ENCODE measurements around the gene FERMT3.

The FERMT3 gene

DNA sequence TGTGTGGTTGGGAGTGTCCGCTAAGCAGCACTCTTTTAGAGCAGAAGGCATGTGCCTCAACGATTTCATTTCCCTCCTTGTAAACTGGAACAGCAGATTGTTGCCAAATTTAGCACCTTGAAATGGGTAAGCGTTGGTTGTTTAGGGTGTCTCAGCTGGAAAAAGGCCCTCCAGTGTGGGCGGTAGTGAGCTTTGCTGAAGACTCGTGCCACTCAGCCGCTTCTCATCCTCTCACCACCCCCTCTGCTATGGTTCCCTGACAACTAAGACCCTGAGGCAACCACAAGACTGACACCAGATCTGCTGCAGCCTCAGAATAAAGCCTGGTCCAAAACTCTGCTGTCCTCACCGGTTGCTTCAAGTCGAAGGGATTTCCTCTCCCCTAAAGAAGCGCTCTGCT lies 9.9 kb upstream of the FERMT3 start:
- Histone ChIP-seq H4K8ac (ENCODE audit: low read depth, low read length) (no peak overlapping the region), H3K9me3 (ENCODE audit: insufficient read depth, low read depth, low read length) (no peaks in the 10 kb centered on the region), H3K4me1 (ENCODE audit: control insufficient read depth in 1 of 2, insufficient read depth in 2 of 2, low read length in 2 of 2) (no peaks in the 10 kb centered on the region), H3K14ac (ENCODE audit: low read length) (no peak overlapping the region), H3K4me2 (ENCODE audit: low read length) (no peak overlapping the region), H3K79me2 (ENCODE audit: control insufficient read depth, insufficient read depth, low read length, poor library complexity) (no peaks in the 10 kb centered on the region), H2BK5ac (ENCODE audit: low read depth, low read length, poor library complexity) (no peak overlapping the region), H4K91ac (ENCODE audit: low read depth, low read length) (no peak overlapping the region), H3K36me3 (ENCODE audit: control insufficient read depth in 1 of 2, insufficient read depth in 2 of 2, low read length in 2 of 2) (peaks cover 66 to 81% of the 10 kb centered on the region in 2 experiments), H3K4me3 (ENCODE audit: low read depth, low read length) (no peak overlapping the region), H3K79me1 (ENCODE audit: low read length) (no peaks in the 10 kb centered on the region), H3K4ac (ENCODE audit: low read depth, low read length) (no peak overlapping the region), H3K23ac (ENCODE audit: low read length) (no peak overlapping the region), H2BK120ac (ENCODE audit: insufficient read depth, low read length, poor library complexity) (no peak overlapping the region), H2AFZ (ENCODE audit: insufficient read depth, low read length, poor library complexity) (no peak overlapping the region), H3K27ac (ENCODE audit: low read depth, low read length) (no peak overlapping the region), H3K27me3 (ENCODE audit: insufficient read depth, low read length) (no peaks in the 10 kb centered on the region), H4K12ac (ENCODE audit: low read depth, low read length) (no peak overlapping the region), H3K18ac (ENCODE audit: low read length) (no peak overlapping the region), H3K9ac (ENCODE audit: low read length) (no peak overlapping the region), H2AK5ac (ENCODE audit: low read length) (no peak overlapping the region), H2BK12ac (ENCODE audit: low read length) (no peak overlapping the region)
- WGBS (ENCODE audit: extremely low coverage, insufficient coverage, insufficient read length) = no CpG with 5 or more reads among the region's 9 CpGs
- DNase-seq = no peak

DNA sequence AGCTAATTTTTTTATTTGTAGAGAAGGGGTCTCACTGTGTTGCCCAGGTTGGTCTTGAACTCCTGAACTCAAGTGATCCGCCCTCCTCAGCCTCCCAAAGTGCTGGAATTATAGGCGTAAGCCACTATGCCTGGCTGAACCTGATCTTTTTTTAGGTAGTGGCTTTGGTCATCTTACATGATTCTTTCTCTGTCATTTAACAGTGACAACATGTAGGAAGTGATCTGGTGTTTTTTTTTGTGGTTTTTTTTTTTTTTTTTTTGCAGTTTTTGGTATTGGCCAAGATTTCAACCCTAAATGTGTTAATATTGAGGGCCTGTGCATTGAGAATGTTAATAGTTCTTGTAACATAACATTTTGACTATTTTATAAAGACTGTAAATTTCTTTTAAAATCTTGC lies 8.0 kb upstream of the FERMT3 start:
- Histone ChIP-seq H3K79me2 (ENCODE audit: control insufficient read depth, insufficient read depth, low read length, poor library complexity) (no peaks in the 10 kb centered on the region), H3K9me3 (ENCODE audit: insufficient read depth, low read depth, low read length) (no peaks in the 10 kb centered on the region), H4K8ac (ENCODE audit: low read depth, low read length) (no peak overlapping the region), H2BK12ac (ENCODE audit: low read length) (no peak overlapping the region), H2BK120ac (ENCODE audit: insufficient read depth, low read length, poor library complexity) (no peak overlapping the region), H3K9ac (ENCODE audit: low read length) (no peak overlapping the region), H3K36me3 (ENCODE audit: control insufficient read depth in 1 of 2, insufficient read depth in 2 of 2, low read length in 2 of 2) (peaks cover 66 to 89% of the 10 kb centered on the region in 2 experiments), H3K4me2 (ENCODE audit: low read length) (no peak overlapping the region), H3K4me1 (ENCODE audit: control insufficient read depth in 1 of 2, insufficient read depth in 2 of 2, low read length in 2 of 2) (no peaks in the 10 kb centered on the region), H3K14ac (ENCODE audit: low read length) (no peak overlapping the region), H2BK5ac (ENCODE audit: low read depth, low read length, poor library complexity) (no peak overlapping the region), H3K79me1 (ENCODE audit: low read length) (no peaks in the 10 kb centered on the region), H3K23ac (ENCODE audit: low read length) (no peak overlapping the region), H2AFZ (ENCODE audit: insufficient read depth, low read length, poor library complexity) (no peak overlapping the region), H4K12ac (ENCODE audit: low read depth, low read length) (no peak overlapping the region), H3K4ac (ENCODE audit: low read depth, low read length) (no peak overlapping the region), H2AK5ac (ENCODE audit: low read length) (no peak overlapping the region), H3K4me3 (ENCODE audit: low read depth, low read length) (no peak overlapping the region), H3K18ac (ENCODE audit: low read length) (no peak overlapping the region), H3K27me3 (ENCODE audit: insufficient read depth, low read length) (no peaks in the 10 kb centered on the region), H3K27ac (ENCODE audit: low read depth, low read length) (no peak overlapping the region), H4K91ac (ENCODE audit: low read depth, low read length) (no peak overlapping the region)
- no CpG with 5 or more reads among the region's 2 CpGs for WGBS (ENCODE audit: extremely low coverage, insufficient coverage, insufficient read length)
- no peak for DNase-seq

DNA sequence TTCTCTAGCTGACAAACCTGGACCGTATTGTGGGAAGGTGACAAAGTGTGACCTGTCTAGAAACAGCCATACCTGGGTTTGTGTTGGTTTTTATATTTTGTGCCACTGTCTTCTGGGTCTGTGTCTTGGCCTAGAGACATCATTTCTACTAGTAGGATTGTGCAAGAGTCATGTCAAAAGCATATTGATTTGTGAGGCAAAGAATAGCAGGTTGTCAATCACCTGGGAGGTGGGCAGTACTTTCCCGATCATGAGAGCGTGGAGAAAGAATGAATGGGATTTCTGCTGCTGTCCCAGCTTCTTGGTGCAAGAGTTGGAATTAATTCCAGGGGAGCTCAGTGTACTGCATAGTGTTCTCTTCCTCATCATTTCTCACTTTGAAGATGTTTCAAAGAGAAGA lies 5.0 kb upstream of the FERMT3 start:
- Histone ChIP-seq H3K4ac (ENCODE audit: low read depth, low read length) (no peak overlapping the region), H3K9me3 (ENCODE audit: insufficient read depth, low read depth, low read length) (no peaks in the 10 kb centered on the region), H2AK5ac (ENCODE audit: low read length) (no peak overlapping the region), H2BK5ac (ENCODE audit: low read depth, low read length, poor library complexity) (no peak overlapping the region), H3K27me3 (ENCODE audit: insufficient read depth, low read length) (no peaks in the 10 kb centered on the region), H3K14ac (ENCODE audit: low read length) (no peak overlapping the region), H3K23ac (ENCODE audit: low read length) (no peak overlapping the region), H3K79me1 (ENCODE audit: low read length) (no peaks in the 10 kb centered on the region), H2BK120ac (ENCODE audit: insufficient read depth, low read length, poor library complexity) (no peak overlapping the region), H3K27ac (ENCODE audit: low read depth, low read length) (no peak overlapping the region), H4K91ac (ENCODE audit: low read depth, low read length) (no peak overlapping the region), H4K12ac (ENCODE audit: low read depth, low read length) (no peak overlapping the region), H3K4me2 (ENCODE audit: low read length) (no peak overlapping the region), H3K9ac (ENCODE audit: low read length) (no peak overlapping the region), H2BK12ac (ENCODE audit: low read length) (no peak overlapping the region), H4K8ac (ENCODE audit: low read depth, low read length) (no peak overlapping the region), H3K18ac (ENCODE audit: low read length) (no peak overlapping the region), H2AFZ (ENCODE audit: insufficient read depth, low read length, poor library complexity) (no peak overlapping the region), H3K4me1 (ENCODE audit: control insufficient read depth in 1 of 2, insufficient read depth in 2 of 2, low read length in 2 of 2) (no peaks in the 10 kb centered on the region), H3K4me3 (ENCODE audit: low read depth, low read length) (no peak overlapping the region), H3K79me2 (ENCODE audit: control insufficient read depth, insufficient read depth, low read length, poor library complexity) (no peaks in the 10 kb centered on the region), H3K36me3 (ENCODE audit: control insufficient read depth in 1 of 2, insufficient read depth in 2 of 2, low read length in 2 of 2) (peaks cover 70 to 89% of the 10 kb centered on the region in 2 experiments)
- DNase-seq = no peak
- no CpG with 5 or more reads among the region's 3 CpGs for WGBS (ENCODE audit: extremely low coverage, insufficient coverage, insufficient read length)

DNA sequence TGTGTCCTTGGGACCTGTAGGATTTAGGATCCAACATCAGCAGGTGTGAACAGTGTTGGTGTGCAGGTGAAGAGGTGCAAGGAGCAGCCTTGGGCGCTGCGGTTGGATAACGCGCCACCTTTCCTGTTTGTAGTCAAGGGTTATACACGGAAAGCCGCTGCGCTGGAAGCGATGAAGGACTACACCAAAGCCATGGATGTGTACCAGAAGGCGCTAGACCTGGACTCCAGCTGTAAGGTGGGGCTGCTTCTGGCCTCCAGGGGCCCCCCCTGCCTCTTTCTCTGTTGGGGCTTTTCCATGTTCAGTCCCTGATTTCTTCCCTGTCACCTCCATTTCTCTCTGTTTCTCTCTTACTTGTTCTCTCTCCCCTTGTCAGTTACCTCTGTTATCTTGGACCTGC lies 3.5 kb upstream of the FERMT3 start:
- no CpG with 5 or more reads among the region's 9 CpGs for WGBS (ENCODE audit: extremely low coverage, insufficient coverage, insufficient read length)
- Histone ChIP-seq H4K8ac (ENCODE audit: low read depth, low read length) (no peak overlapping the region), H2BK5ac (ENCODE audit: low read depth, low read length, poor library complexity) (no peak overlapping the region), H3K79me1 (ENCODE audit: low read length) (no peaks in the 10 kb centered on the region), H2AK5ac (ENCODE audit: low read length) (no peak overlapping the region), H3K79me2 (ENCODE audit: control insufficient read depth, insufficient read depth, low read length, poor library complexity) (no peaks in the 10 kb centered on the region), H3K23ac (ENCODE audit: low read length) (no peak overlapping the region), H3K4me1 (ENCODE audit: control insufficient read depth in 1 of 2, insufficient read depth in 2 of 2, low read length in 2 of 2) (peaks cover 0 to 7% of the 10 kb centered on the region in 2 experiments), H3K9ac (ENCODE audit: low read length) (no peak overlapping the region), H2AFZ (ENCODE audit: insufficient read depth, low read length, poor library complexity) (no peak overlapping the region), H3K18ac (ENCODE audit: low read length) (no peak overlapping the region), H2BK12ac (ENCODE audit: low read length) (no peak overlapping the region), H3K36me3 (ENCODE audit: control insufficient read depth in 1 of 2, insufficient read depth in 2 of 2, low read length in 2 of 2) (peaks cover 70 to 85% of the 10 kb centered on the region in 2 experiments), H3K27me3 (ENCODE audit: insufficient read depth, low read length) (no peaks in the 10 kb centered on the region), H3K4ac (ENCODE audit: low read depth, low read length) (no peak overlapping the region), H3K27ac (ENCODE audit: low read depth, low read length) (no peak overlapping the region), H4K12ac (ENCODE audit: low read depth, low read length) (no peak overlapping the region), H2BK120ac (ENCODE audit: insufficient read depth, low read length, poor library complexity) (no peak overlapping the region), H3K4me2 (ENCODE audit: low read length) (no peak overlapping the region), H3K4me3 (ENCODE audit: low read depth, low read length) (no peak overlapping the region), H4K91ac (ENCODE audit: low read depth, low read length) (no peak overlapping the region), H3K14ac (ENCODE audit: low read length) (no peak overlapping the region), H3K9me3 (ENCODE audit: insufficient read depth, low read depth, low read length) (no peaks in the 10 kb centered on the region)
- DNase-seq = no peak

Measured in trophoblast cell (in vitro differentiated cells and primary cell).